Tibial artery (tissue), 4 donors: ENCODE data around the gene COQ5.

ENCODE experiments used
- DNase-seq, 2 donors: peaks; one replicate each; pipeline ENCODE4 v3.0.0-alpha.2; 2019
- H3K27ac ChIP-seq, 2 donors: fragments of 200-600 bp; sonication (generic) in 1 of 2; 1 replicate in 1 of 2; 2 replicates in 1 of 2; pipeline ENCODE4 v1.5.1; 2018 to 2019; ENCODE audit warnings: mild to moderate bottlenecking in 1 of 2
- H3K27me3 ChIP-seq, 2 donors: fragments of 200-600 bp; sonication (generic) in 1 of 2; one replicate each; pipeline versions ENCODE4 v1.5.1 to v1.6.0; 2016 to 2019
- H3K36me3 ChIP-seq, 3 donors: fragments of 200-600 bp; sonication (generic) in 2 of 3; one replicate each; pipeline ENCODE4 v1.5.1; 2016 to 2019; ENCODE audit warnings: mild to moderate bottlenecking in 2 of 3
- H3K4me1 ChIP-seq, 4 donors: fragments of 200-600 bp; sonication (generic) in 2 of 4; 1 replicate in 3 of 4; 2 replicates in 1 of 4; pipeline ENCODE4 v1.5.1; 2016 to 2019
- H3K4me3 ChIP-seq, 2 donors: fragments of 200-600 bp; sonication (generic) in 1 of 2; 1 replicate in 1 of 2; 2 replicates in 1 of 2; pipeline ENCODE4 v1.5.1; 2018 to 2019; ENCODE audit warnings: mild to moderate bottlenecking in 2 of 2
- H3K9me3 ChIP-seq, 3 donors: fragments of 200-600 bp; sonication (generic) in 1 of 3; one replicate each; pipeline ENCODE4 v1.5.1; 2016 to 2019
- CTCF ChIP-seq, 2 experiments: fragments of 200-600 bp in 1 of 2; fragments of 450-650 bp in 1 of 2; IDR thresholded peaks; one replicate each; pipeline ENCODE4 v1.5.1; 2017 to 2019; ENCODE audit warnings: antibody characterized with exemption in 2 of 2, mild to moderate bottlenecking in 1 of 2, moderate library complexity in 1 of 2
- intact Hi-C: fragments of 100-400 bp; cut with DNase I; formaldehyde crosslinking; loops from one replicate; pipeline ENCODE4 v1.15.0; 2023; ENCODE audit warnings: low total_unique reads

The COQ5 gene

GRCh38 chr12:120469450-120470149 lies 59.4 kb downstream of the COQ5 start, which contains the start of gene SRSF9:
Gene SRSF9 (minus strand): TSS chr12:120469748. CDS start chr12:120469609, 139 bp downstream.
- Histone ChIP-seq H3K9me3 (no peaks in the 10 kb centered on the region), H3K4me1 (peaks cover 0 to 49% (median 19%) of the 10 kb centered on the region in 4 donors), H3K27ac (peak within 1 kb of the TSS; percentile 93 to 94), H3K36me3 (peaks cover 10 to 25% (median 11%) of the 10 kb centered on the region in 3 donors), H3K4me3 (peak within 1 kb of the TSS; percentile 95 to 98), H3K27me3 (no peaks in the 10 kb centered on the region)
- intact Hi-C loops = no loop called here
- TF ChIP-seq CTCF (IDR thresholded peaks at IDR 0.05) = peak; percentile 88 to 94
- DNase-seq = peak; percentile 94 to 97

GRCh38 chr12:120468821-120469449 lies 60.0 kb downstream of the COQ5 start:
- Histone ChIP-seq H3K4me1 (peaks cover 0 to 43% (median 19%) of the 10 kb centered on the region in 4 donors), H3K9me3 (no peaks in the 10 kb centered on the region), H3K4me3 (peak overlapping the region; percentile 95 to 98), H3K27ac (peak overlapping the region; percentile 93 to 94), H3K27me3 (no peaks in the 10 kb centered on the region), H3K36me3 (peaks cover 16 to 31% (median 18%) of the 10 kb centered on the region in 3 donors)
- intact Hi-C loops = no loop called here
- TF ChIP-seq CTCF (IDR thresholded peaks at IDR 0.05) = no peak
- peak; percentile 28 to 73 for DNase-seq

GRCh38 chr12:120468325-120468820 lies 60.6 kb downstream of the COQ5 start:
- H3K36me3 ChIP-seq = peaks cover 22 to 37% (median 24%) of the 10 kb centered on the region in 3 donors
- peak overlapping the region; percentile 95 to 98 for H3K4me3 ChIP-seq
- TF ChIP-seq CTCF (IDR thresholded peaks at IDR 0.05) = no peak
- H3K4me1 ChIP-seq = peaks cover 0 to 39% (median 19%) of the 10 kb centered on the region in 4 donors
- intact Hi-C loops = no loop called here
- peak; percentile 31 to 69 for DNase-seq
- H3K27me3 ChIP-seq = no peaks in the 10 kb centered on the region
- peak overlapping the region; percentile 93 to 94 for H3K27ac ChIP-seq
- H3K9me3 ChIP-seq = no peaks in the 10 kb centered on the region

- Histone ChIP-seq H3K4me3 (no peak overlapping the region), H3K36me3 (peaks cover 31 to 46% (median 33%) of the 10 kb centered on the region in 3 donors), H3K27me3 (no peaks in the 10 kb centered on the region), H3K9me3 (no peaks in the 10 kb centered on the region), H3K4me1 (peaks cover 0 to 39% (median 19%) of the 10 kb centered on the region in 4 donors), H3K27ac (no peak overlapping the region)
- DNase-seq = no peak
- intact Hi-C loops = no loop called here
- no peak for TF ChIP-seq CTCF (IDR thresholded peaks at IDR 0.05)
These were observed 61.5 kb downstream of the COQ5 start for GRCh38 chr12:120467439-120467838.

GRCh38 chr12:120466560-120467315 lies 62.2 kb downstream of the COQ5 start:
- no peak overlapping the region for H3K4me3 ChIP-seq
- peak; percentile 21 to 42 for TF ChIP-seq CTCF (IDR thresholded peaks at IDR 0.05)
- H3K9me3 ChIP-seq = no peaks in the 10 kb centered on the region
- peaks cover 38 to 53% (median 40%) of the 10 kb centered on the region in 3 donors for H3K36me3 ChIP-seq
- intact Hi-C loops = no loop called here
- no peak overlapping the region for H3K27ac ChIP-seq
- H3K4me1 ChIP-seq = peaks cover 0 to 39% (median 19%) of the 10 kb centered on the region in 4 donors
- H3K27me3 ChIP-seq = no peaks in the 10 kb centered on the region
- no peak for DNase-seq
